Glutamatergic neuron (in vitro differentiated cells): ENCODE measurements around the gene PAEP. TPM values are rescaled to one million over a fixed set of nuclear protein-coding genes. Genes with fewer than 3 reads are reported as not detected.

Experiments used
- DNase-seq: peaks from one replicate; pipeline ENCODE4 v3.0.0; 2022
- H3K27ac Mint-ChIP-seq: one replicate; pipeline ENCODE4 v1.8.0; 2020; ENCODE audit warnings: mild to moderate bottlenecking, mixed read lengths, inconsistent platforms; ENCODE audit not compliant: unreplicated experiment
- H3K27me3 Mint-ChIP-seq: one replicate; pipeline ENCODE4 v1.8.0; 2020; ENCODE audit warnings: mild to moderate bottlenecking, moderate library complexity, mixed read lengths, inconsistent platforms; ENCODE audit not compliant: unreplicated experiment
- H3K36me3 Mint-ChIP-seq: one replicate; pipeline ENCODE4 v1.8.0; 2020; ENCODE audit warnings: mild to moderate bottlenecking, mixed read lengths, inconsistent platforms; ENCODE audit not compliant: unreplicated experiment
- H3K4me1 Mint-ChIP-seq: one replicate; pipeline ENCODE4 v1.8.0; 2020; ENCODE audit warnings: mild to moderate bottlenecking, low read depth, mixed read lengths, inconsistent platforms; ENCODE audit not compliant: unreplicated experiment
- H3K4me3 Mint-ChIP-seq: one replicate; pipeline ENCODE4 v1.8.0; 2020; ENCODE audit warnings: mild to moderate bottlenecking, mixed read lengths, inconsistent platforms; ENCODE audit not compliant: unreplicated experiment
- H3K9me3 Mint-ChIP-seq: one replicate; pipeline ENCODE4 v1.8.0; 2020; ENCODE audit warnings: mild to moderate bottlenecking, moderate library complexity, mixed read lengths, inconsistent platforms; ENCODE audit not compliant: unreplicated experiment
- total RNA-seq: library from RNA; stranded (reverse); fragmentation: NEBNext Ultra II Directional; extraction: Animal tissue kit (Norgen Biotek cat#: 25700); gene quantifications from one replicate; pipeline ENCODE4 v1.2.1, GENCODE V29; 2021; ENCODE audit not compliant: unreplicated experiment
- TF ChIP-seq, protein P1 (sequence below): fragments of 200-600 bp; sonication (generic); IDR thresholded peaks from one replicate; pipeline ENCODE4 v1.5.0; 2021; ENCODE audit not compliant: partially characterized antibody, unreplicated experiment

PAEP gene
- total RNA-seq, 1 donor from 2014 or later, result not detected

- TF ChIP-seq, protein P1, sequence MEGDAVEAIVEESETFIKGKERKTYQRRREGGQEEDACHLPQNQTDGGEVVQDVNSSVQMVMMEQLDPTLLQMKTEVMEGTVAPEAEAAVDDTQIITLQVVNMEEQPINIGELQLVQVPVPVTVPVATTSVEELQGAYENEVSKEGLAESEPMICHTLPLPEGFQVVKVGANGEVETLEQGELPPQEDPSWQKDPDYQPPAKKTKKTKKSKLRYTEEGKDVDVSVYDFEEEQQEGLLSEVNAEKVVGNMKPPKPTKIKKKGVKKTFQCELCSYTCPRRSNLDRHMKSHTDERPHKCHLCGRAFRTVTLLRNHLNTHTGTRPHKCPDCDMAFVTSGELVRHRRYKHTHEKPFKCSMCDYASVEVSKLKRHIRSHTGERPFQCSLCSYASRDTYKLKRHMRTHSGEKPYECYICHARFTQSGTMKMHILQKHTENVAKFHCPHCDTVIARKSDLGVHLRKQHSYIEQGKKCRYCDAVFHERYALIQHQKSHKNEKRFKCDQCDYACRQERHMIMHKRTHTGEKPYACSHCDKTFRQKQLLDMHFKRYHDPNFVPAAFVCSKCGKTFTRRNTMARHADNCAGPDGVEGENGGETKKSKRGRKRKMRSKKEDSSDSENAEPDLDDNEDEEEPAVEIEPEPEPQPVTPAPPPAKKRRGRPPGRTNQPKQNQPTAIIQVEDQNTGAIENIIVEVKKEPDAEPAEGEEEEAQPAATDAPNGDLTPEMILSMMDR, result no peak
- peaks cover 10% of the 10 kb centered on the region for H3K9me3 Mint-ChIP-seq
Observed at GRCh38 chr9:135609366-135609955, 47.9 kb downstream of the PAEP start.

GRCh38 chr9:135610290-135611141 is 49.0 kb downstream of the PAEP start:
- H3K4me1 Mint-ChIP-seq, result peaks cover 2% of the 10 kb centered on the region
- peaks cover 10% of the 10 kb centered on the region for H3K9me3 Mint-ChIP-seq
- H3K27me3 Mint-ChIP-seq, result peaks cover 8% of the 10 kb centered on the region
- no peak for DNase-seq
- TF ChIP-seq, protein P1, result no peak
- peak overlapping the region; percentile 55 for H3K27ac Mint-ChIP-seq
- peaks cover 14% of the 10 kb centered on the region for H3K36me3 Mint-ChIP-seq
- H3K4me3 Mint-ChIP-seq, result no peak overlapping the region

More at GRCh38 chr9:135609366-135609955, 47.9 kb downstream of the PAEP start:
- Mint-ChIP-seq H3K36me3 (peaks cover 14% of the 10 kb centered on the region), H3K27ac (no peak overlapping the region), H3K27me3 (peaks cover 10% of the 10 kb centered on the region), H3K4me1 (peaks cover 2% of the 10 kb centered on the region), H3K4me3 (no peak overlapping the region)
- DNase-seq, result no peak

DNA sequence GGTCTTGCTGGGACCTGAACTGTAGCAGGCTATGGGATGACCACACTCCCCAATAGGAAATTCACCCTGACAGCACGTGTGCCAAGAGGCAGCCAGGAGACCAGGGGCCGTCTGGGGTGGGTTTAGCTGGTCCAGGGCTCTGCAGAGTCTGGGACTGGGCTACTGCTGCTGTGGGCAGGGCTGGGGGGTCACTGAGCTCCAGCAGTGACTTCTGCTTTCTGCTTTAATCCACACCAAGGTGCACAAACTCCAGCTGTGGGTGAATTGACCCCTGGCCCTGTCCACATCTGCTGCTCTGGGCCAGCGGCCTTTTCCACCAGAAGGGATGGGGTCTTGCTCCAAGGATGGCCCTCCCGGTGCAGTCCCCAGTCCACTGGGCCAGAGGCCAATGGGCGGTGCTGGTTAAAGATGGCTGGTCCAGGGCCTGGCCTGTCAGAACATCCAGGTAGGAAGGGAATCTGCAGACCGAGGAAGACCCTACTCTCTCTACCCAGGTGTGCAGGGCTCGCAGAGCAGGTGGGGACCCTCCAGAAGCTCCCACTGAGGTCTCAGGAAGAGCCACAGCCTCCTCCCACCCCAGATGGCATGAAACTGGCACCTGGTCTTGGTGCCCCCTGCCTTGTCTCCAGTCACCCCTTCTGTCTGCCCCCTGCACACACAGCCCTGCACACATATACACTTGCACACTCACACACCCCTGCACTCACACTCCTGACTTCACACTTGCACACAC is 49.8 kb downstream of the PAEP start:
- DNase-seq, result no peak
- Mint-ChIP-seq H3K36me3 (peaks cover 14% of the 10 kb centered on the region), H3K4me1 (peaks cover 2% of the 10 kb centered on the region)

DNA sequence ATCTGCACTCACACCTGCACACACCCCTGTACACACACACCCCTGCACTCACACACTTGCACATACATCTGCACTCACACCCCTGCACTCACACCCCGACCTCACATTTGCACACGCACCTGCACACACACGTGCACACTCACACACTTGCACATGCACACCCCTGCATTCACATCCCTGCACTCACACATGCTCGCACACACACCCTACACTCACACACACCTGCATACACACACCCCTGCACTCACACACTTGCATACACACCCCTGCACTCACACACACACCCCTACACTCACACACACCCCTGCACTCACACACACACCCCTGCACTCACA is 50.3 kb downstream of the PAEP start:
- Mint-ChIP-seq H3K4me1 (peaks cover 2% of the 10 kb centered on the region), H3K9me3 (peaks cover 10% of the 10 kb centered on the region), H3K27ac (no peak overlapping the region), H3K27me3 (peaks cover 8% of the 10 kb centered on the region), H3K36me3 (peaks cover 14% of the 10 kb centered on the region), H3K4me3 (no peak overlapping the region)
- TF ChIP-seq, protein P1, result no peak
- DNase-seq, result no peak

More for the DNA sequence above, 49.8 kb downstream of the PAEP start:
- Mint-ChIP-seq H3K9me3 (peaks cover 10% of the 10 kb centered on the region), H3K27me3 (peaks cover 8% of the 10 kb centered on the region), H3K27ac (no peak overlapping the region), H3K4me3 (no peak overlapping the region)
- TF ChIP-seq, protein P1, result no peak
